CD4-positive, alpha-beta T cell treated with Interleukin-4 for 4 hours (primary cell): ENCODE data around the gene ZKSCAN4.

Source experiments
- DNase-seq: peaks from one replicate; pipeline ENCODE4 v3.0.0-alpha.2; 2020

Gene ZKSCAN4

DNA sequence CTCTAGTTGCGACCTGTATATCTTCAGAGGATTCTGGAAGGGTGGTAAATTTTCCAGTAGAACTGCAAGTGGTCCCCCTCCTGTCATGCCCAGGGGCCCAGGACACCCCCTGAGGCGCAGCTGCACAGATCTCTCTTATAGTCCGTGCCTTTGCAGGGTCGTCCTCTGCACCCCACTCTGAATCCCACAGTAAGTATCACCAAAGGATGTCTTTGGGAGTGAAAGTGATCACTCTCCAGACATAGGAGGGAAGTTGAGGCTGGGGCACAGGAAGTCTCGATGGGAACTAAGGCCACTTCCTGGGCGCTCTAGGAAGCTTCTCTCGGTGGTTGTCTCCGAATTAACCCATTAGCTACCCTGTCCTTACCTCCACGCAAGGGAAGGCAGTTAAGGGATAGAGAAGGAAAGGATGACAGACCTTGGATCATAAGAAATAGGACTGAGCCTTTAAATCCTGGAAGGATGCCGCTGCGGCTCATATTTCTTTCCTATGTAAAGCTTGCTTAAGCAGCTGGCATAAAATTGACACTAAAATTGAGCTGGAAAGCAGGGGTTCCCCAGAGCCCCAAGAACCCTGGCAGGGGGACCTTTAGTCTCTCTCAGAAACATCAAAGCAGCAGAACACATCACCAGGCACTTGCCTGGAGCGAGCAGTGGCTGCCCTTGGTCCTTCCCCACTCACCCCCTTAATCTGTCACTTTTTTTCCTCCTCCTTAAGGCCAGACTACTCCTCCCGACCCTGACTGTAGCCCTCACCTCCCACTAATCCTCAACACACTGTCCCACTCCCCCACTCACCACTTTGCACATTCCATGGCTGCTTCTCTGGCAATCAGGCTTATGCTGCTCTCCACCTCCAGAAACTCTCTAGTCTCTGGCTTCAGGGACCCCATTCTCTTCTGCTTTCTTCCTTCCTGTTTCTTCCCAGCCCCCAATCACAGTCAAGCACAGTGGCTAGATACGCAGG lies at the start of gene ZKSCAN4:
ZKSCAN4 (minus strand) TSS at position 261 of the 967 bp plus-strand sequence. CDS start 289 bp downstream, outside the sequence.
- DNase-seq: peak; percentile 92

DNA sequence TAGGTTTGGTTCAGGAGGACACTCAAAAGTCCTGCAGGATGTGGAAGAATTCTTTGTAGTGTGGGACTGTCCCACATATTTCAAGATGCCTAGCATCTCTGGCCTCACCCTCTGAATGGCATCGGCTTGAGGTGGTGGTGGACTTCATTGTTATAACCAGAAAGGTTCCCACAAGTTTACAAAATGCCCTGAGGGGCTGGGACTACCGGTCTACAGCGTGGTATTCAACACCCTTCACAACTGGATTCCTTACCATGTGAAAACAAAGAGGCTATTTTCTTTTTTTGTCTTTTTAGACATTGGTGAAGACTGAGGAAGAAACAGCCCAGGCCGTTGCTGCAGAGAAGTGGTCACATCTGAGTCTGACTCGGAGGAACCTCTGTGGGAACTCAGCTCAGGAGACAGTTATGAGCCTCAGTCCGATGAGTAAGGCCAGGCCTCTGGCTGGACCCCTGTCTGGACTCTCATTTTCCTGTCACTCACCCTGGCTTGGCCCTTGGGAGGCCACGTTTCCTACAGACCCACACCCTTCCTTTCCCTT lies 44.5 kb upstream of the ZKSCAN4 start:
- DNase-seq: no peak

DNA sequence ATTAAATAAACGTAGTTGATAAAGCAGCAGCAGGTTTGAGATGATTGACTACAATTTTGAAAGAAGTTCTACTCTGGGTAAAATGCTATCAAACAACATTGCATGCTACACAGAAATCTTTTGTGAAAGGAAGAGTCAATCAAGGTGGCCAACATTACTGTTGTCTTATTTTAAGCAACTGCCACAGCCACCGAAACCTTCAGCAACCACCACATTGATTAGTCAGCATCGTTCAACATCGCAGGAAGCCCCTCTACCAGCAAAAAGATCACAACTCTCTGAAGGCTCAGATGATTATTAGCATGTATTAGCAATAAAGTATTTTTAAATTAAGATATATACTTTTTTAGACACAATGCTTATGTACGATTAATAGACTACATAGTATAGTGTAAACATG lies 43.3 kb upstream of the ZKSCAN4 start:
- DNase-seq: no peak

DNA sequence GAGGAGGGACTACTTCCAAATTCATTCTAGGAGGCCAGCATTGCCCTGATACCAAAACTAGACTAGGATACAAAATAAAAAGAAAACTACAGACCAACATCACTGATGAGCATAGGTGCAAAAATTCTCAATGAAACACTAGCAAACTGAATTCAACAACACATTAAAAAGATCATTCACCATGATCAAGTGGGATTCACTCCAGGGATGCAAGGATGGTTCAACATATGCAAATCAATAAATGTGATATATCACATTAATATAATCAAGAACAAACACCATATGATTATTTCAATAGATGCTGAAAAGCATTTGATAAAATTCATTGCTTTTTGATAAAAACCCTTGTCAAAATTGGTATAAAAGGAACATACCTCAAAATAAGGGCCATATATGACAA lies 39.5 kb upstream of the ZKSCAN4 start:
- no peak for DNase-seq

DNA sequence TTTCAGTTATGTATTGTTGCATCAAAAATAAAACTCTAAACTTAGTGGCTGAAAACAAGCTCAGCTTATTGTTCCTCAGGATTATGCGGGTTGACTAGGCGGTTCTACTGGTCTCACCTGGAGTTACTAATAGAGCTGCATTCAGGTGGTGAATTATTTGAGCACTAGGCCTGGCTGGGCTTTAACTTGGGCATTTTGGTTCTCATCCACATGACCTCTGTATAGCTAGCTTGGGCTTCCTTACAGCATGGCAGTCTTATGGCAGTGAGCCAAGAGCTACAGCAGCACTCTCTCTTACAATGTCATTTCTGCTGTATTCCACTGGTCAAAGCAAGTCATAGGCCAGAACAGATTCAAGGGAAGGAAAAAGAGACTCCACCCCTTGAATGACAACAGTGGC lies 30.9 kb upstream of the ZKSCAN4 start:
- DNase-seq: no peak

DNA sequence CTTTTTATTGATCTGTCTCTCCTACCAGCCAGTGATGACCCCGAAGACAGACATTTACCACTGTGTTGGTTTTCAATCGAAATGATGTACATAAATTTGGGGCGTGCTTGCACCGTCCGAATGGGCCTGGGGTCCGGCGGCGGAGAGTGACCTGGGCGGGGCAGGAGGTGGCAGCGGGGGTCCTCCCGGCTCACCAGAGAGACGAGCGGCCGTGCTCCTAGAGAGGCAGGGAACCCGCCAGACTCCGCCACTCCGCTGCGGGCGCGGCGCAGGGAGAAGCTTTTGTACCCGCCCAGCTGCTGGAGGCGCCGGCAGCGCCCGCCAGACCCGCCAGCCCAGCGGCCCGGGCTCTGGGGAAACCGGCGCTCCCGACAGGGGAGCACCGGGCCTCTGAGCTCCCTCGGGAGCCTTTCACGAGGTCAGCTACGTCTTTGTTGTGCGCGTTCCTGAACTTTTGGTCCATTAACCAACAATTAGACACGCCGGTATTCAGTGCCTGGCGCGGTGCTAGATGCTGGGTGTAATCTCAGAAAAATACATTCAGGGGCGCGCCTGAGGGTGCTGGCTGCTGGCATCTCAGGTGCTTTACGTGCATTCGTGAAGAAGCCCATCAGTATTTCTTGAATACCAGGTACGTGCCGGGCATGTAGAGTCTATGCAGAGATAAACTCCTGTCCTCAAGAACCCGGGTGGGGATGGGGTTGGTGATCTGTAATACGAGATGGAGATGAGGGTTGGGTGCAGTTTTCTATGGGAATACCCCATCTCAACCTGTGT lies 29.4 kb upstream of the ZKSCAN4 start, which contains the start of gene PGBD1:
PGBD1 (plus strand) TSS at position 285 of the 777 bp plus-strand sequence. CDS start 2,242 bp downstream, outside the sequence.
- DNase-seq: peak; percentile 34

DNA sequence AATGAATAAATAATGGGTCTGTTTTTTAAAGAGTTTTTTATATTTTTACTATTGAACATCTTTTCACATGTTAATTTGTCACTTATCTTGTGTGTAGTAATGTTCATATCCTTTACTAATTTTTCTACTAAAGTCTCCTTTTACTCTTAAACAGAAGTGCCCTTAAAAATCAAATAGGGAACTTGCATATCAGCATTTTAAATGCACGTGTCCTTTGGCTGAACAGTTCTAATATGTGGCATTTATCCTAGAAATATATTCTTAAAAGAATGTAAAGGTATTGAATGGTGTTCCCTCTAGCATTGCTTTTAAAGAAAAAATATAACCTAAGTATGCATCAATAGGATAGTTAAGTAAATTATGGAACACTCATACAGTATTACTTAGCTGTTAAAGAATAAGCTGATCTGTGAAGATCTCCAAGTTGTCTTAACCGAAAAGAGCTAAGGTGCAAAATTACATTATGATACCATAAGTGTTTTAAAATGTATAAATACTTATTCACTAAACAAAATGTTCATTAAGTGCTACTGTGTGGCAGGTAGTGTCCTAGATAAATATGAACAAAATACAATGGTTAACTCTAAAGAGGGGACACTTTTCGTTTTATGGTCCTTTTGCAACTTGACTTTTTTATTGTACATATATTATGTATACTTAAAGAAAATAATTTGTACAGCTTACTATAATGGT lies 28.7 kb upstream of the ZKSCAN4 start:
- DNase-seq: no peak

DNA sequence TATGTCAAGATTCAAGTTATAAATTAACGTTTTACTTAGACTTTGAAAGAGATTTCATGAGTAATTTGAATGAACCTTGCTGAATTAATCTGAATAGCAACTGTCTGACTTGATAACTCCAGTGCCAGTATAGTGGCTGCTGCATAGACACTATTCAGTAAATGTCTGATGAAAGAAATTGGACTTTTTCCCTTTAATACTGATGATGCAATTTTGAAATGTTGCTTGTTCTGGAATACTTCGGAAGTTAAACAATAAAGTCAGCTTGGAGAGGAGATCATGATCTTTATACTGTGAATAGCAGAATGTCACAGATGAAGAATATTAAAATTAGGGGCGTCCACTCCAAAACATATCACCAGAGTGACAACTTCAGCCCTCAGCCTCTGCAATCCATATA lies 25.7 kb upstream of the ZKSCAN4 start:
- DNase-seq: no peak

DNA sequence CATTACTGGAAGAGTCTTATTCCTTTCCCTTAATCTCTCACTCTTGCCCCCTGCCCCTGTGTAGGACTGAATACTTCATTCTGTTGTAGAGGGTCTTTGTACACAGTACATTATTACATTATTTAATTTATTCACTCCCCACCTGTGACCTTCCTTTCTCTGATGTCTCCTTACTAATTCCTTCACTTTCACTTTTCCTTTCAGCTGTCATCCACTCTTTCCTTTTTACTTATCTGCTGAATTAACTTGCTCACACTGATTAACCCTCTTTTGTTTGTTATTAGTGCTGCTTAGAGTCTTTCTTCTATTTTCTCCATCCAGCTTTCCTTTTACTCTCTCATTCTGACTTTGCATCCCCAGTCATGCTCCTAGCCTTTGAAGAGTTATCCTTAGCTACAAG lies 22.8 kb upstream of the ZKSCAN4 start:
- no peak for DNase-seq

DNA sequence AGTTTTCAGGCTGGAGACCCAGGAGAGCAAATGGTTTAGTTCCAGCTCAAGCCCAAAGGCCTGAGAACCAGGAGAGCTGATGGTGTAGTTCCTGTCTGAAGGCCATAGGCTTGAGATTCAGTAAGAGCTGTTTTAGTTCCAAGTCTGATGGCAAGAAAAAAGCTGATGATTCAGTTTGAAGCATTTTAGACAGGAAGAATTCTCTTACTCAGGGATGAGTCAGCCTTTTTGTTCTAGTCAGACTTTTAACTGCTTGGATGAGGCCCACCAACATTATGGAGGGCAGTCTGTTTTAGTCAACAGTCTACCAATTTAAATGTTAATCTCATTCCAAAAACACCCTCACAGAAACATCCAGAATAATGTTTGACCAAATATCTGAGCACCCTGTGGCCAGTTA lies 17.4 kb upstream of the ZKSCAN4 start:
- DNase-seq: peak; percentile 23

DNA sequence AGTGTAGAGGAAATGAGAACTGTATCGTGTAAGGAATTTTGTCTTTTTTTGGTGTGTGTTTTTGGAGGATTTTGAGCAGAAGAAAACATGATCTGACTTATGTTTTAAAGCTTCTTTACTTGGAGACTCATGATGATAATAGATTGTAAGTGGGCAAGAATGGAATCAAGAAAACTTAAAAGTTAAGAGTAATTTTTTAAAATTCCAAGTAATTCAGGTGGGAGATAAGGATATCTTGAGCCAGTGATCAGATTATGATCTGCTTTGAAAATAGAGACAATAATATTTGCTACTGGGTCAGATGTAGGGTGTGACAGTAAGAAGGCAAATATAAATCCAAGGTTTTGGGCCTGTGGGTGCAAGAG lies 15.6 kb upstream of the ZKSCAN4 start:
- no peak for DNase-seq

DNA sequence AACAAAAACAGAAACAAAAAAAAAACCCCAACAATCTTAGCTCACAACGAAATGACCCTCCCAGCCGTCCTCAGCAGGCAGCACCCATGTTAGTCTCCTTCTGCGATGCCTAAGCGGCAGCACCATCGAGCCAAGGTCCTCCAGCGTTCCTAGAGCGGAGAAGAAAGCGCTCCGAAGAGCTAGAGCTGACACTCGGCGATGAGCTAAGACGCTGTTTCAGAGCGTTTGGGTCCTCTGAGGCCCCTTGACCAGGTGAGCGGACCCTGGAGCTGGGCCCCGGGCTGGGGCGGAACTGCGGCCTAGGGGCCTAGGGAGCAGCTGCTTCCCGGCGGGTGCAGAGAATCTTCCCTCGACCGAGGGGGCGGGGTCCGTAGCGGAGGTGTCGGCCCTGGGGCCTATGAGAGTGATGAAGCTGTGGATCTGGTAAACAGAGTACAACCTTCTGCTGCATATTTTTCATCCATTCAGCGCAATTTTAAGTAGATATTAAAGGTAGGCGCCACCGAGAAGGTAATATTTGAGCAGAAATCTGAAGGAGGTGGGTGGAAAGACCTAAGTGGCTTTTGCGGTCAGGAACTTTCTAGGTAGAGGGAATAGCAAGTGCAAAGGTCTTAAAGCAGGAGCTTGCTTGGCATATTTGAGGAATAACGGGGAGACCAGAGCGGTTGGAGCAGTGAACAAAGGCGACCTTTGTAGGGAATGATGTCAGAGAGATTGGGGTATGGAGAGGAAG lies 15.1 kb upstream of the ZKSCAN4 start, which contains the start of gene ZSCAN26:
ZSCAN26 (plus strand) TSS at position 182 of the 733 bp plus-strand sequence. CDS start 4,777 bp downstream, outside the sequence.
- DNase-seq: peak; percentile 92

DNA sequence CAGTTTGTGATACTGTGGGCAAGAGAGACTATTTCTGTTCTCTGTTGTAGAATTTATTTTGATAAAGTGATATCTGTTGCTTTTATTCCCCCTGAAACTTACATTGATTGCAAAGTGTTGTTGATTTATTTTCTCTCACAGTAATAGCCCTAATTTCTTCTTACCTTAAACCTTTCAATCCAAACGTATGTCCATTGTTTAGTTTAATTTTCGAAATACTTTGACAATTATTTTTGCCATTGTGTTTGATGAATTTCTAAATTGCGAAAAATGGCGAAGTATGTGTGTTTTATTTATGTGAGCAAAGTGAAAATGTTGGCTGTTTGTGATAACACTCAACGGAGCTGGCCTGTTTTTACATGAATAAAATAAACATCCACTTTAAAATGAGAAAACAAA lies 14.5 kb upstream of the ZKSCAN4 start:
- DNase-seq: no peak

DNA sequence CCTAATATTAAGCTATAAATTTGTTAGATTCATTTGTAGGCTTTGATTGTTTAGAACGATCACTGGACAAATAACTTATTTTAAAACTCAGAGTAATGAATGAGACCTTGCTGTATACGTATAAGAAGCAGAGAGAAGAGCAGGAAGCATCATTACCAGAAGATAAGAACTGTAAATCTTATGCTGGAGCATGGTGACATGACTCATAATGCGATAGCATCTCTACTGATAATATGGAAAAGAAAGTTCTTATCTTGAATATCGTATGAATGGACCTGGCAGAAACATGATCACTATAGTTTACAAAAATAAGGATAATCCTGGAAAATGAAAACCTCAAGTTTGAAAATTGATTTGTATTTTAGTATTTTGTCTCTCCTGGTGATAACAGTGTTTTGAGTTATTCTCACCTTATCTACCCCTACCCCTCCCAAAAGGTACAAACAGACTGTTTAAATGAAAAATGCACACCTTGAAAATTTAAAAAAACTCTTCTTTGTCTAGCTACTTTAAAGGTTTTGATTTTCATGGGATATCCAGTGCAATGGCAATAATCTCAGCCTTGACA lies 12.8 kb upstream of the ZKSCAN4 start:
- no peak for DNase-seq

DNA sequence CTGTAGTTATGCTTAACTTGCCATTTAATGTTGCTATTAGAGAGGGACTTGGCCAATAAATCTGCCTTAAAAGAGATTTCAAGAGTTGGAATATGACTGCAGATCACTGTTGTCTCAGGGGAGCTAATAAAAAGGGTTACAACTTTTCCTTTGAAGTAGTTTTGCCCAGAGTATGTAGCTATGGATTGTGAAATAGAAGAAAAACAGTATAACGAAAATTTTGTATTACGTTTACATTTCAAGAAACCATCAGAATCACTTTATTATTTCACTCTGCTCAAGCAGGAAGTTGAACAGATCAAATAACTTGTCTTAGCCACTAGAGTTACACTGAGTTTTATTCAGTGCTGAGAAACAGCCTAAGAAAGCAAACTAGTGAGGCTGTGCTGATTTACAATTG lies 11.9 kb upstream of the ZKSCAN4 start:
- no peak for DNase-seq

DNA sequence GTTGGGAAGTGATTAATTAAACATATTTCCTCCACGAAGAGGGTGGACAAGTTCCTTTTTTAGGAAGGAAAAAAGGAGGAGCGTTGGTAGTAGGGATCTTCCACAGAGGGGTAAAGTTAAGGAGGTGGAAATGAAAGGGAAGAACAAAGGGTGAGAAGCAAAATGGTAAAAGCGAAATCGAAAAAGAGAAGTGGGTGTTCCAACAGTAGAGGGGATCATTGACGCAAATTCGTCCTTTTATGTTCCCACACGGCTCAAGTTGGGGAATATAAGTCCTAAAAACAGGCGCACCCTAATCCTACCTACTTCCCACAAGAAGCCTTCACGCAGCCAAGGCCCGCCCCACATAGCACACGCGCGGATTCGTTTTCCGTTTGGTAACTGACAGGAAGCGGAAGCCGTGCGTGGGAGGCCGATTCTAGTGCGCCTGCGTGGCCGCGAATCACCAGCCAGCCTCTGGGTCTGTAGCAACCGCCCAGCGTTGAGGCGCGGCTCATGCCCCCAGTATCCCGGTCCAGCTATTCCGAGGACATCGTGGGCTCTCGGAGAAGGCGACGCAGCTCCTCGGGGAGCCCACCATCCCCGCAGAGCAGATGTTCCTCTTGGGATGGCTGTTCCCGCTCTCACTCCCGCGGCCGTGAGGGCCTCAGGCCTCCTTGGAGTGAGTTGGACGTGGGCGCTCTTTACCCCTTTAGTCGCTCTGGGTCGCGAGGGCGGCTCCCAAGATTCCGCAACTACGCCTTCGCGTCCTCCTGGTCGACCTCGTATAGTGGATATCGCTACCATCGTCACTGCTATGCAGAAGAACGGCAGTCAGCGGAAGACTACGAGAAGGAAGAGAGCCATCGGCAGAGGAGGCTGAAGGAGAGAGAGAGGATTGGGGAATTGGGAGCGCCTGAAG lies 7.1 kb upstream of the ZKSCAN4 start, which contains the start of gene NKAPL:
NKAPL (plus strand) TSS at position 421 of the 901 bp plus-strand sequence; CDS start at position 496, 75 bp downstream.
- DNase-seq: peak; percentile 36

DNA sequence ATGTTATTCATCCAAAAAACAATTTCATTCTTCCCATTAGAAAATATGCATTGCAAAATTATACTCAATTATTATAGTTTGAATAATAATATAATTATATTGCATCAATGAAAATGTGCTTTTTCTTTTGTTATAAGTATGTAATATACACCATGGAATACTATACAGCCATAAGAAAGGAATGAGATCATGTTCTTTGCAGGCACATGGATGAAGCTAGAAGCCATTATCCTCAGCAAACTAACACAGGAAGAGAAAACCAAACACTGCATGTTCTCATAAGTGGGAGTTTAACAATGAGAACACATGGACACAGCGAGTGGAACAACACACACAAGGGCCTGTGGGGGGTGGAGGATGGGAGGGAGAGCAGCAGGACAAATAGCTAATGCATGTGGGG lies 5.0 kb upstream of the ZKSCAN4 start:
- DNase-seq: no peak

DNA sequence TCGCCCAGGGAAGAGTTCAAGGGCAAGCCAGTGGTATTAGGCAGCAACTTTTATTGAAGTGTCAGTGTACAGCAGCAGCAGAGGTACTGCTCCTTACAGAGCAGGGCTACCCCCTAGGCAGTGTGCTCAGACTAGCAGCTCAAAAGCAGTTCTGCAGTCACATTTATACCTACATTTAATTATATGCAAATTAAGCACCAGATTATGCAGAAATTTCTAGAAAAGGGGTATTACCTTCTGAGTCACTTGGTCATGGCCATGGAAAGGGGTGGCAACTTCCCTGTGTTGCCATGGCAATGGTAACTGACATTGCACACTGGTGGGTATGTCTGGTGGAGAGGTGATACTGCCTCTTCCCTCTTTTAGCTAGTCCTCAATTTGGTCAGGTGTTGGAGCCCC lies 2.1 kb upstream of the ZKSCAN4 start:
- no peak for DNase-seq

DNA sequence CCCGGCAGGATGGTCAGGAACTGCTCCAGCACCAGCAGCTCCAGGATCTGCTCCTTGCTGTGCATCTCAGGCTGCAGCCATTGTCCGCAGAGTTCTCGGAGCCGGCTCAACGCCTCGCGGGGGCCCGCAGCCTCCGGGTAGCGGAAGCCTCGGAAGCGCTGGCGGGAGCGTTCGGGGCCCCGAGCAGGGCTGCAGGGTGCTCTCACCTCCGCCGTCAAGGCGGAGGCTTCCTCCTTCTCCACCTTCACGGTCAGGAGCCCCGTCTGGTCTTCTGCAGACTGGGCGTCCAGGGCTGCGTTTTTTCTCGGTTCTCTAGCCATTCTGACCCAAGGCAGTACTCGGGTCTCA lies 434 bp downstream of the ZKSCAN4 start:
- DNase-seq: peak; percentile 9

DNA sequence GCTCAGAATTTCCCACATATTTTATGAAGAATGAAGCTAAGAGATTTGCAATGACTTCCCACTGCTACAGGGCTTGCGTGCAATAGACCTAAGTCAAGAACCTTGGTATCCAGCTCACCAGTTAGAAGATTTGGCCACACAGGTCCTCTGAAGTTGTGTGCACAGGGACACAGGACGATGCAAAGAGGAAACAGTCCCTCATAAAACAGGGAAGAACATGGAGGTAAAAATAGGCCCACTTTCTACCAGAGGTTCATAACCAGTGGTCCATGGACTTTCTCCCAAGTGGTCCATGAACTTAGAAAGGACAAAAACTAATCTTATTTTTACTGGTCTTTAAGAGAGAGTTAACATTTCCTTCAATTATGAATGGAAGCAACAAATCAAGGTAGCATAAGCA lies 1.3 kb downstream of the ZKSCAN4 start:
- DNase-seq: no peak

DNA sequence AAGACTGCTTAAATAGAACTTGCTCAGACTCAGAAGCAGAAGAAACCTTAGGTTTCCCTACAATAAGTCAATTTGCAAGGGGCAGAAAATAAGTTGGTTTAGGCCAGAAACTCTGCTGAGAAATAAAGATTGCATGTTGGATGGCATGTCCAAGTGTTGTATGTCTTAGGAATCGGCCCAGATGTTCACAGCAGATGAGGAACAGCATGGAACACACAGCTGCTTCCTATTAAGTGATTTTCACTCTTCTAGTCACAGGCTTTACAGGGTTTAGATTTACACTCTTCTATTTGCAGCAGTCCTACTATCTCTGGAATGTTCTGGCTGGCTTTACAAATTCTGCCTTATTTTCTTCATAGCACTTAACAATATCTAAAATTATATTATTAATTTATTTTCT lies 3.2 kb downstream of the ZKSCAN4 start:
- DNase-seq: no peak
